ENCODE results near the gene CRISPLD2.

CRISPLD2 gene

DNA sequence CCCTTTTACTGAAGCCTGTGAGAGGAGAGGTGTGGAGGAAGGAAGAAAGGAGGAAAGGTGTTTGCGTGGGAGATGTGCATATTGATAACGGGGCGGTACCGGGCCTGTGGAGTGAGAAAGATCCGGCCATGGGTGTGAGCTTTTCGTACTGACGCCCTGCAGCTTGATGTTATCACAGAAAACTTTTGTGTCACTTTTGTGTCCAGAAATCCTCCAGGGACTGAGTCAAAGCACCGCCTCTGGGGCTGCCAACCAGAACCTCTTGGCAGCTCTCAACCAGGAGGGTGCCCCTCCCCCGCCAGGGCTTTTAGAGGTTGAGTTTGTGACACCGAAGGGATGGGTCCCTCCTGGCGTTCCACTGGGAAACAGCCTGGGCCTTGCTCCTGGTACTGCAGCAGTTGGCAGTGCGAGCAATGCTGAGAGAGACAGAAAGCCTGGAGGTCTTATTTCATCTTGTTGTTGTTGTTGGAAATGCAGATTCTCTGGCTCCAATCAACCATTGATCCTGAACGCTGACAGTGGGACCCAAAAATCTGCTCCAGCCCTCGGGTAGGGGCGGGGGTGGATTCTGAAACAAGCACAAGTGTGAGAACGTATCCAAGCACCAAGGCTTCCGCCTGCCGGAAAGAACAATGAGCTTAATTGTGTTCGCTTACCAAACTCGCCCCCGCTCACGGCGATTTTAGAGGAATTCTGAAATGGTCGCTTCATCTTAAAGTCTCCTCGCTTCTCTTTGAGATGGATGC, 65.0 kb downstream of the CRISPLD2 start:
- DNase-seq (ENCODE audit: low spot score) = no peak

DNA sequence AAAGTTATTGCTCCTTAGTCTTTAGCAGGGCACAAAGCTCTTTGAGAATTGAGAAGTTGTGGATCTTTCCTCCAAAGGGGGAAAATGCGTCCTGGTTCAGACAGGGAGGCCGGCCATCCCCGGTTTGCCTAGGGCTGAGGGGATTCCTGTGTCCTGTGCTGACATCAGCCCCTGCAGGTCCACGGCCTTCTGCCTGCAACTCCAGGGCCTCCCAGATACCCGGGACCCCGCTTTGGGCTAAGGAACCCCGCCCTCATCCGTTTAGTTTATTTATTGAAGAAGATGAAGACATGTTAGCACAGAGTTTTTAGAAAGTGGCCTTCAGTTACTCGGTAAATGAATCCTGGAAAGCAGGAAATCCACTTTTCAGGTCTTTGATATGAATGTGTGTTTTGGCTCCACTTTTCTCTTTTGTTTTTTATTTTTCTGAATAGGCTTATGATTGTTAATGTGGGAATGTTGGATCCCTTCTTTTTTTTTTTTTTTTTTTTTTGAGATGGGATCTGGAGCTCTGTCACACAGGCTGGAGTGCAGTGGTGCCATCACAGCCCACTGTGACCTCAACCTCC, 65.6 kb downstream of the CRISPLD2 start:
- DNase-seq (ENCODE audit: low spot score) = no peak

DNA sequence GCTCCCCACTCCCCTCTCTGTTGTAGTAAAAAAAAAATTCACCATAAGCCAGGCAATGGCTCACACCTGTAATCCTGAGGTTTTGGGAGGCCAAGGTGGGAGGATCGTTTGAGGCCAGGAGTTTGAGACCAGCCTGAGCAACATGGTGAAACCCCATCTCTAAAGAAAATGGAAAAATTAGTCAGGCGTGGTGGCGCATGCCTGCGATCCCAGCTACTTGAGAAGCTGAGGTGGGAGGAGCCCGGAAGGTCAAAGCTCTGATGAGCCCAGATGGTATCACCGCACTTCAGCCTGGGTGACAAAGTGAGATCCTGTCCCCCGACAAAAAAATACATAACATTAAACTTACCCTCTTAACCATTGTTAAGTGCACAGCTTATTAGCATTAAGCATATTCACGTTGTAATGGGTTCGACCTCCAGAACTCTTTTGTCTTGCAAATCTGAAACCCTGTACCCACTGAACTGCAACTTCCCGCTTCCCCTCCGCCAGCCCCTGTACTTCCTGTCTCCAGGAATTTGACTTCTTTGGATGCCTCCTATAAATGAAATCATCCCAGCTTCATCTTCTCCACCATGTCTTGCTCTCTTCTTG, 66.8 kb downstream of the CRISPLD2 start:
- DNase-seq (ENCODE audit: low spot score) = no peak

DNA sequence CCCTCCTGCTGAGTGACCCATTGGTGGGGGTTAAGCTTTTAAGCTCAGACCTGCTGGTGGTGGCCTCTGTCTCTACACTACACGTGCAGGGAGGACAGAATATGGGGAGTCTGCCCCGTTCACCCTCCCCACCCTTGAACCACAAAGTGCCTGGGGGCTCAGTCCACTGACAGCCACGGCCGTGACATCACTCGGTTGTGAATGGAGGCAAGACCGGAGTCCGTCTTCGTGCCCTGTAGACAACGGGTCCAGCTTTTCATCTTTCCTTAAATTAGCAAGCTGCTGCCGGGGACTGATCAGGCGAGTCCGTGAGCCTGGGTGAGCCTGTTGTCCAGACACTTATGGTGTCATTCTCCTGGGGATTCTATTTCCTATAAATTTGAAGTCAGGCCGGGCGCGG, 67.4 kb downstream of the CRISPLD2 start:
- no peak for DNase-seq (ENCODE audit: low spot score)

DNA sequence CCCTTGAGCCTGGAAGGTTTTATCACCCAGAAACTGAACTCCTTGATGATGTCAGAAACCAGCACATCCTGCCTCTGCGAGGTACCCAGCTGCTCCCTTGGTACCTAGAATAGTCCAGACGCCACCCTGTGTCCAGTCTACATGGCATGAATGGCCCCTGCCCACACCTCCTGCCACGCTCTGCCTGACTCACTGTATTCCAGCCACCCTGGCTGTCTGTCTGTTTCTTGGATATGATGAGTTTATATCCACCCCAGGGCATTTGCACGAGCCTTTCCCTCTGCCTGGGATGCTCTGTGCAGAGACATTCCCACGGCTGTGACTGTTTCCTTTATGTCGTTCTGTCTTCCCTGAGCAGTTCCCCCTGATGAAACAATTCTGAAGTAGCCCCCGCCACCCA, 68.7 kb downstream of the CRISPLD2 start:
- DNase-seq (ENCODE audit: low spot score) = no peak

DNA sequence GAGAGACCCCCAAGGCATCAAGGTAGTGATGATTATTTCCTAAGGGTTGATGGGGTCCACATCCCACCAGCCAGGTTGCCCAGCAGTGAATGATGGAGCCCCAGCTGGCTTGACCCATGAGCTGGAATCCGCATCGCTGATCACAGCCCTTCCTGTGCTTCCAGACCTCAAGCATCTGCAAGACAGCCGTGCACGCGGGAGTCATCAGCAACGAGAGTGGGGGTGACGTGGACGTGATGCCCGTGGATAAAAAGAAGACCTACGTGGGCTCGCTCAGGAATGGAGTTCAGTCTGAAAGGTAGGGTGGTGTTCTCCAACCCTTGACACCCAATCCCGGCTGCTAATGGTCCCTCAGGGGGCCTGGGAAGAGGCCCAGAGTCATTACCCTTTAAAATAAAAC, 69.3 kb downstream of the CRISPLD2 start:
- DNase-seq (ENCODE audit: low spot score) = no peak

DNA sequence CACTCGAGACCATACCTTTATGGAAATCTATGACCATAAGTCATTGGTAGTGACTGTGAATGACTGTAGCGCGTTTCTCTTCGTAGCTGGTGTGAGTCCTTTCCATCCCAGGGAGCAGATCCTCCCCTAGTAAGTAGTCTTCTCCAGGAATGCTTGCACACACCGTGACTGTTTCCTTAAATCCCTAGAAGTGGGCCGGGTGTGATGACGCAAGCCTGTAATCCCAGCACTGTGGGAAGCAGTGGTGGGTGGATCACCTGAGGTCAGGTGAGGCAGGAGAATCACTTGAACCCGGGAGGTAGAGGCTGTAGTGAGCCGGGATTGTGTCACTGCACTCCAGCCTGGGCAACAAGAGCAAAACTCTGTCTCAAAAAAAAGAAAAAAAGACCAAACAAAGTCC, 70.6 kb downstream of the CRISPLD2 start:
- no peak for DNase-seq (ENCODE audit: low spot score)

DNA sequence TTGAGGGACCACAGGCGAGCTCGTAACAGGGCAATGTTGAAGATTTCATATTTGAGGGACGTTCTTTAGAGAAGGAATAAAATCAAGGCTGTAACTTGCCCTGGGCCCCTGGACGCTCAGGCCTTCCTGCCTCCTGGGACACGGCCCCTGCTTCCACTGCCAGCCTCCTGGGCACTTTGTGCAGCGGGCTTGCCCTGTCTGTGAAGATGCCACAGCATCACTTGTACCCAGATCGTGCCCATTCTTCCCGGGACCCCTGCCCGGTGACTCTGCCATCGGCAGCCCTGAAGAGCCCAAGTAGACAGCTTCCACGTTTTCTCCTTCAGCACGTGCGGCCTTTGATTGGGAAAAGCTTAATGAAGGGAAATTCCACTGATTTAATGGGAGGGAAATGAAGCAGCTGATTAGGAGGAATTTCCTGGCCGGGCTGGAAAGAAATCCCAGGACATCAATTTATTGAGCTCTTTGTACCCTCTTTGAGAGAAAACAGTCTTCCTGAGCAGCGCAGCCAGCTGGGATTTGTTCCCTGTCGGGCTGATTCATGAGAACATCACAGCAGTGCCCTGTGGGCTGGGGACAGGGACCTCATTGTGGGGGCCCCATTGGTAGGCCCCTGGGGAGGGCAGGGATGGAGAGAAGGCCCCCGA, 71.5 kb downstream of the CRISPLD2 start:
- no peak for DNase-seq (ENCODE audit: low spot score)

DNA sequence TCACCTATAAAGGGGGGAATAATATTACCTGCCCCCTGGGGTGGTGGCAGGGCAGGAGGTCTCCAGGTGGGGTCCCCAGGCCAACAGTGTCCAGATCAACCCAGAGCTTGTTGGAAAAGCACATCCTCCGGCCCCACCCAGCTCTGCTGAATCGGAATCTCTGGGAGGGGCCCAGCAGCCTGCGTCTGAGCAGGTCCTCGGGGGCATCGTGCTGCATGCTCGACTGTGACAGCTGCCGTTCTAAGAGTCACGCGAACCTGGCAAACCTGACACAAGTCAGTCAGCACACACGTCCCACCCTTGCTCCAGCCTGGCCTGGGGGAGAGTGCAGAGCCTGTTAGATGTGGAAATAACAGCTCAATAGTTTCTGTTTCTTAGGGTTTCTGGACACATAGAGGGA, 72.3 kb downstream of the CRISPLD2 start:
- no peak for DNase-seq (ENCODE audit: low spot score)

DNA sequence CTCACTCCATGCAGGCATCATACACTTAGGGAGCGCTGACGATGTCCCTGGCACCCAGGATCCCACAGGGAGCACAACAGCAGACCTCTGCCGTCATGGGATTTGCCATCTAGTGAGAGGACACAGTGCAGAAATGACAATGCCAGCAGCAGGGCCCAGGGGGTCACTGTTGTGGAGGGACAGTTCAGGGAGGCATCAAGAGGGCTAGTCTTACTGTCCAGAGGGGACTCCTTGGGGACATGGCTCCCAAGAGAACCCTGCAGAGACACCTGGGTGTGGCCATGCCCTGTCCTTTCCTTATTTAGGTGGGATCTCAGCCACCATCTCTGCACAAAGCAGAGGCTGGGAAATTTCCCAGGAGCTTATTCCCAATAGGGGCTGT, 73.7 kb downstream of the CRISPLD2 start:
- no peak for DNase-seq (ENCODE audit: low spot score)

DNA sequence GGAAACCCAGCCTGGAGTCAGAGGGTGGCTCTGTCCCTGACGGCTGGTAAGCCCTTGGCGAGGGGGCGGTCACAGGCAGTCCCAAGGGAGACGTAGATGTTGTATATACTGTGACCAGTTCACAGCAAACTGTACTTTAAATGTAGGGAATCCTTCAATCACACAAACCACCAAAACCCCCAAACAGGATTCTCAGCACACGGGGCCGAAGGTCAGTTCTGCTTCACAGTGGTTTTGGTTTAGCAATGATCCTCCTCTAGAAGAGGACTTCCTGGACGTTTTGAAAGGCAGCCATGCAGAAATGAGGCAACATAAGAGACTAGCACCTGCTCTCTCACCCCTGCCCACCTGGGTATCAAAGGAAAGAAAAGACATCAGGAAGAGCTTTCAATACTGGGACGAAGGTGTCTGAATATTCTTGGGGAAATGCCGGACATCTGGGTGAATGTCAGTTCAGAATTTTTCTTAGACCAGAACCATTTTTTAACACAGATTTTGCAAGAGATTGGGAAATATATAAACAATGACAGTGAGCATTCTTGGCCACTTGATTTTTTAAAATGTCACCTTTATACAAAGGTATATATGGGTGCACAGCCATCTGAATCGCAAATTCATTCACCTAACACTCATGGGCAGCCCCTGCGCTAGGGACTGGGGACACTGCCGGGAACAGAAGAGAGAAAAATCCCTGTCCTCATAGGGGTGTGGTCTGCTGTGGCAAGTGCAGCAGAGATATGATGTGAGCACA, 74.2 kb downstream of the CRISPLD2 start:
- no peak for DNase-seq (ENCODE audit: low spot score)

DNA sequence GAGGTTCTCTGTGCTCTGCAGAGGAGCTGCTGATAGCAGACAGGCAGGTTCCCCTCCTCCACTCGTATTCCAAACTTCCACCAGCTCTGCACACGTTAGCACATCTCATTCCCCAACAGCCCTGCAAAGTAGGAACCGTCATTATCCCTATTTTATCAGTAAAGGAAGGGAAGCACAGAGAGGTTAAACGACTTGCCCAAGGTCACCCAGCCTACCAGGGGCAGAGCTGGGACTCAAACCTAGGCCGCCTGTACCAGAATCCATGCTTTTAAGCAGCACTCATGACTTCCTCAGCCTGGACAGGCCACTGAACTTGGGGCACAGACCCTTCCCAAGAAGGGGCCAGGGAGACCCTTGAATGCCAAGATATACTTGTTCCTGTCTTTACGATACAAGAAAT, 75.2 kb downstream of the CRISPLD2 start:
- DNase-seq (ENCODE audit: low spot score) = no peak

DNA sequence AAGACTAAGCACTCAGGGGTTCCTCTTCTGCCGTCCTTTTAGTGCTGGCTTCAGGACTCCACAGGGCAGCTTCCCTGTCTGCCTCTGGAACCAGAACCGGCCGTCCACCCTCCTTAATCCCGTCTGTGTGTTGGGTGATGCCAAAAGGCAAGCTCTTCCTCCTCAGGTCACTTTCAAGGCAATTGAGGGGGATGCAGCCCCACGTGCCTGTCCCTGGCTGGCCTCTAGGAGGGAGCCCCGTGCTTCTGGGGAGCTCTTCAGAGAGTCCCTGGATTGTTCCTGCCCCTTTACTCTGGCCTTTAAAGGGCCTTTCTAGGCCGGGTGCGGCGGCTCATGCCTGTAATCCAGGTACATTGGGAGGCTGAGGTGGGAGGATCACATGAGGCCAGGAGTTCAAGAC, 77.1 kb downstream of the CRISPLD2 start:
- DNase-seq (ENCODE audit: low spot score) = no peak

DNA sequence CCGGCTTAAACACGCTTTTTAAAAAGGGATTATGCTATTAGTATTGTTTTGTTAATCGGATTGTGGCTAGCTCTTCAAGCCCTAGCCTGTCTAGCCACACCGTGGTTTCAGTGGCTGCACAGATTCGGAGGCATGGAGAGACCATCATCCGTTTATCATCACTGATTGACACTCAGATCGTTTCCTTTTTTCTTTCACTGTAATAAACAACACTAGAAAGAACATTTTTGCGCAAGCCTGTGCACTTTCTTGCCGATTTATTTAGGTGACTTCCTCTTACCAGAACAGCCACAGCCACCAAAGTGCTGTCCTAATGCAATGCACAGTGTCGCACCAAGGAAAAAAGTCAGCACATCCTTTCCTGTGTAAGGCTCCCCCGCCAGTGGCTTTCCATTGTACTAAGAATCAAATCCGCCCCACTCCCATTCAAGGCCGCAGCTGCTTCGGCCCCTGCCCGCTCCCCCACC, 78.2 kb downstream of the CRISPLD2 start:
- no peak for DNase-seq (ENCODE audit: low spot score)

DNA sequence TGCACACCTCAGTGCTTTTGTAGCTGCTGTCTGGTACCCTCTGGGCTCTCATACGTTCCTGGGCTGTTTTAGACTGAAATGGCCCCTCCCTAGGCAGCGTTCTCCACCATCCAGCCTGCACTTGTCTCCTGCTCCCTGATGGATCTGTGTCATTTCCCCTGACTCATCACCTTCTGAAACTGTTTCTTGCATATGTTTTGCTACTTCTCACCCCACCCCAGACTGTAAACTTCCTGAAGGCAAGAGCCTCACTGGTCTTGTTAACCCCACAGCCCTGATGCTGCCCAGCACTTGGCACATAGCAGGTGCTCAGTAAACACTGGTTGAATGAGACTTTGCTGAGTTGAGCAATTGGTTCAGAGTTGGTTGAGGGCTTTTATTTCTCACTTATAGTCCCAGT, 78.7 kb downstream of the CRISPLD2 start:
- DNase-seq (ENCODE audit: low spot score) = no peak

DNA sequence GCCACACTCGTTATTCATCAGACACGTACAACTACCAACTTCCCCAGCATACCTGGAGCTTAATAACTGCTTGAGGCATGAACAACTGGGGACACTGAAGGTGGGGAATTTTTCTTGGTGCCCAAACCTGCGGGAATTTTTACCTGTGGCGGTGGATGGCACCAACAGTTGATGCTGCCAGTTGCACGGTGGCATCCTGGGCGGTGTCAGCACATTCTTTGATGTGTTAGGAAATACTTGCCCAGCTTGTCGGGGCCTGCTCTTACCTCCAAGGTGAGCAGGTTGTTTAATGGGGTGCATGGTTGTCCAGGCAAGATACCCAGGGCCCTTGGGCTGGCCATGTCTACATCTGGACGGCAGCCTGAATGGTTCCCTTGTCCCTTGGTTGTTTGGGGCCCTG, 79.6 kb downstream of the CRISPLD2 start:
- DNase-seq (ENCODE audit: low spot score) = no peak

DNA sequence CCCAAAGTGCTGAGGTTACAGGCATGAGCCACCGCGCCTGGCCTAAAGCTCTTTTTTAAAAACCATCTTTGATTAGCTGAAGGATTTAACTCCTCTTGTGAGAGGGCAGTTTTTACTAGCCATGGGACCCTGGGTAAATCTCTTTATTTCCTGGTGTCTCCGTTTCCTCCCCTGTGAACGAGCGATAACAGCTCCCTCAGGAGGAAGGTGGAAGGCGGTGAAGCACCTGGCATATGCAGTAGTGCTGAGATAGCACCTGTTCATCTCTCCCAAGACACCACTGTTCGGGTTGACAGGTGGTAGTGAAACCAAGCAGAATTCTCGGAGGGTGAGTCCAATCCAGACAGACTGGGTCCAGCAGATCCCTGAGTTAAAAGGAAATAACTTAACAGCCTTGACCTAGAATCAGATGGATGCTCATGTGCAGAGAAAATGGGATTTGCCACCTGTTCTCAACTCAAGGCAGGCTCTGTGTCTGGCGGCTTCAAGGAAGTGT, 86.2 kb downstream of the CRISPLD2 start:
- no peak for DNase-seq (ENCODE audit: low spot score)

DNA sequence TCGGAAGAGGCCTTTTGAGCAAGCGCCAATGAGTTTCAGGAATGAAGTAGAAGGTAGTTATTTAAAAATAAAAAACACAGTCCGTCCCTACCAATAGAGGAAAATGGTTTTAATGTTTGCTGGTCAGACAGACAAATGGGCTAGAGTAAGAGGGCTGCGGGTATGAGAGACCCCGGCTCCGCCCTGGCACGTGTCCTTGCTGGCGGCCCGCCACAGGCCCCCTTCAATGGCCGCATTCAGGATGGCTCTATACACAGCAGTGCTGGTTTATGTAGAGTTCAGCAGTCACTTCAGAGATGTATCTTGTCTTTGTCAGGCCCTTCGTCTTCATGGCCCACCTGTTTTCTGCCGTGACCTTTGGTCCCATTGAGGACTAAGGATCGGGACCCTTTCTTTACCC, 87.3 kb downstream of the CRISPLD2 start:
- DNase-seq (ENCODE audit: low spot score) = no peak

DNA sequence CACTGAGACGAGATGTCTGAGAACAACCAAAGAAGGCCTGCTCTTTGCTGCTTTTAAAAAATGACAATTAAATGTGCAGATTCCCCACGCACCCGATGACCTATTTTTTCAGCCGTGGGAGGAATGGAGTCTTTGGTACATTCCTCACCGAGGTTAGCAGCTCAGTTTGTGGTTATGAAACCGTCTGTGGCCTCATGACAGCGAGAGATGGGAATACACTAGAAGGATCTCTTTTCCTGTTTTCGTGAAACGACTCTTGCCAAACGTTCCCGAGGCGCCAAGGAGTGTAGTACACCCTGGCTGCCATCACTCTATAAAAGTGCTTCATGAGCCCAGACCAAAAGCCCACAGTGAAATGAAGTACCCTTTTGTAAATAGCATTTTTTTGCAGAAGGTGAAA, 87.8 kb downstream of the CRISPLD2 start:
- DNase-seq (ENCODE audit: low spot score) = no peak

DNA sequence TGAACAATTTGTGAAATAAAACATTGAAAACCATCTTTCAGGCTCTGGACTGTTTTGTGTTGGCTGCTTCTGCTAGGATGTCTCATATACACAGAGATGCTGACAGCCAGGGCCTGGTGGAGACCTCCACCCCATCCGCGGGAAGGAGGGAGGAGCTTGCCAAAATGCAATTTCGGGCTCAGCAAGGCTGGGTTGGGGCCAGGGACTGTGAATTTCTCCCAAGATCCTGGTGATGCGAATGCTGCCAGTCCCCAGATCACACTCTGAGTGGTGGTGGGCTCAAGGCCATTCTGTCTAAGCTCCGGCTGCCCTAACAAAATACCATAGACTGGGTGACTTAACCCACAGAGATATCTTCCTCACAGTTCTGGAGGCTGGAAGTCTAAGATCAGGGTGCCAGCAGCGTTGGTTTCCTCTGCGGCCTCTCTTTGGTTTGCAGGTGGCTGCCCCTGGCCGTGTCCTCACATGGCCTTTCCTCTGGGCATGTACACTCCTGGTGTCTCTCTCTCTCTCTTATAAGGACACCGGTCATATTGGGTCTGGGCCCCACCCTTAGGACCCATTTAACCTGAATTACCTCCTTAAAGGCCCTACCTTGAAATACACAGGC, 89.8 kb downstream of the CRISPLD2 start:
- no peak for DNase-seq (ENCODE audit: low spot score)

DNA sequence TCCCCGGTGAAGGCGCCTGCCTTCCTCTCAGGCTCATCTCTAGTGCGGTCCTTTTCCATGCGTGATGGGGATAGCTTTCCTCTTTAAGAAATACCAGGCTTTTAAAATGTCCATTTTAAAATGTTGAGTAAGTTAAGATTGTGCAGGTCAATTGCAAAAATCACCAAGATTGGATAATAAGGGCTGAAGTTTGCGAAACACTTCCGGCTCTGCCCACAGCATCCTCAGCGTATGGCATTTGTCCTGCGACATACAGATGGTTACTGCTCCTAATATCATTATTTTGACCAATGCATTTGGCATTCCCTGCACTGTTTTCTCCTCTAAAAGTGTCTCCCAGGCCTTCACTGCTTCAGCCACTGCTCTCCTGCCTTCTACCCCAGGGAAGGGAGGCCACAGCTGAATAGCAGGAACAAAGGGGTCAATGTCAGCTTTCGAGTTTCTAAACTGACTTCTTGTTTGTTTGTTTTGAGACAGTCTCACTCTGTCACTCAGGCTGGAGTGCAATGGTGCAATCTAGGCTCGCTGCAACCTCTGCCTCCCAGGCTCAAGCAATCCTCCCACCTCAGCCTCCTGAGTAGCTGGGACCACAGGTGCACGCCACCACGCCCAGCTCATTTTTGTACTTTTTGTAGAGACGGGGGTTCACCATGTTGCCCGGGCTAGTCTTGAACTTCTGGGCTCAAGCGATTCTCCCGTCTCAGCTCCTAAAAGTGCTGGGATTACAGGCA, 91.9 kb downstream of the CRISPLD2 start:
- no peak for DNase-seq (ENCODE audit: low spot score)

All from hematopoietic multipotent progenitor cell treated with erythropoietin and hydrocortisone succinate and interleukin-3 and kit ligand, for 17 days (in vitro differentiated cells).